ENCODE measurements around the gene SON.
A peak's percentile ranks its signal among the peaks of the same experiment; 100 is the strongest.

SON gene

GRCh38 chr21:33518899-33519298, 23.9 kb upstream of the SON start:
- no peak overlapping the region for H3K9ac ChIP-seq (ENCODE audit: low read length)
- peaks cover 54% of the 10 kb centered on the region for H3K36me3 ChIP-seq (ENCODE audit: control insufficient read depth, insufficient read depth, low read length, severe bottlenecking)
- H3K4me3 ChIP-seq (ENCODE audit: low read length), result no peak overlapping the region
- DNase-seq (ENCODE audit: low read depth), result no peak
- H3K4me1 ChIP-seq (ENCODE audit: control insufficient read depth, insufficient read depth, low read length), result peaks cover 25% of the 10 kb centered on the region
- no peaks in the 10 kb centered on the region for H3K27me3 ChIP-seq (replicated peaks; ENCODE audit: control insufficient read depth, insufficient read depth, low read length)
- H3K9me3 ChIP-seq (ENCODE audit: control insufficient read depth, low read length), result no peaks in the 10 kb centered on the region

DNA sequence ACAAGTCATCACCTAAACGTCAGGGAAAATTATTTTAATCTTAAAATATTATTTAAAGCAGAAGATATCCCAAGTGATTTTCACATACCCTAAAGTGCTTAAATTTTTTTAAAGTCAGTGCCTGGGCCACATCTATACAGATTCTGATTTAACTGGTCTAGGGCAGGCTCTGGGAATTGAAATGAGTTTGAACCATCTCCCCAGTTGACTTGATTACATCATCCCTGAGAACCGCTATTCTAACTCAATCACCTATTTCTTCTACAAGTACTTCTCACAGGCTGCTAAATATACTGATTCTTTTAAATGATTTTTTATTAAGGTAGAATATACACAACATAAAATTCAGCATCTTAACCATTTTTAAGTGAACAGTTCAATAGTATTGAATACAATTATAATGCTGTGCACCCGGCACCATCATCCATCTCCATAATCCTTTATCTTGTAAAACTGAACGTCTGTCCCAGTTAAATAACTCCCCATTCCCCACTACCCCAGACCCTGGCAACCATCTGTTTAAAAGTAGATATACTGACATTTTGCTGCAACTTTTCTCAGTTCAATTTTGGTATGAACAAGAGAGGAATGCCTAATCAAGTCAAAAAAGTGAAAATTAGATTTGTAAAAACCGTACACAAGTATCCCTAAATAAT, 20.4 kb upstream of the SON start:
- Histone ChIP-seq H3K4me3 (ENCODE audit: low read length) (no peak overlapping the region), H3K9ac (ENCODE audit: low read length) (no peak overlapping the region), H3K27me3 (replicated peaks; ENCODE audit: control insufficient read depth, insufficient read depth, low read length) (no peaks in the 10 kb centered on the region), H3K36me3 (ENCODE audit: control insufficient read depth, insufficient read depth, low read length, severe bottlenecking) (peaks cover 53% of the 10 kb centered on the region), H3K9me3 (ENCODE audit: control insufficient read depth, low read length) (no peaks in the 10 kb centered on the region), H3K4me1 (ENCODE audit: control insufficient read depth, insufficient read depth, low read length) (peaks cover 13% of the 10 kb centered on the region)
- no peak for DNase-seq (ENCODE audit: low read depth)

- Histone ChIP-seq H3K36me3 (ENCODE audit: control insufficient read depth, insufficient read depth, low read length, severe bottlenecking) (peaks cover 53% of the 10 kb centered on the region), H3K9ac (ENCODE audit: low read length) (no peak overlapping the region), H3K27me3 (replicated peaks; ENCODE audit: control insufficient read depth, insufficient read depth, low read length) (no peaks in the 10 kb centered on the region), H3K4me1 (ENCODE audit: control insufficient read depth, insufficient read depth, low read length) (peaks cover 13% of the 10 kb centered on the region), H3K9me3 (ENCODE audit: control insufficient read depth, low read length) (no peaks in the 10 kb centered on the region), H3K4me3 (ENCODE audit: low read length) (no peak overlapping the region)
- DNase-seq (ENCODE audit: low read depth), result no peak
These were observed 19.9 kb upstream of the SON start for GRCh38 chr21:33522953-33523349.

DNA sequence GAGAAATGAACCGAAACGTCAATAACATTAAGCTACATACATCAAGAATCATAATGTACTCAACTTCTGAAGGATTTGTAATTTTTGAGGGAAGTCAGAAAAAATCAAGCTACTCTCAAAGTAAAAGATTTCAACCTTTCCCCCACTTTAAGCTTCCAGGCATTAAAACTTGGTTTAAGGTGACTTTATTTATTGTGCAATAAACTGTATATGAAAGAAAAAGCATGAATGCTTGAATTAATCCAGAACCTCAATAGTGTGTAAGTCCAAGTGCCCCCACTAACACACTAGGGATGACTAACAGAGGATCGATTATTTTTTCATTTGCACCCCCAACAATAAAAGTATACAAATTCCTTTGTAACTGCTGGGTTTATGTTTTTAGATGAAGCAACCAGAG, 11.8 kb upstream of the SON start:
- H3K4me3 ChIP-seq (ENCODE audit: low read length), result no peak overlapping the region

DNA sequence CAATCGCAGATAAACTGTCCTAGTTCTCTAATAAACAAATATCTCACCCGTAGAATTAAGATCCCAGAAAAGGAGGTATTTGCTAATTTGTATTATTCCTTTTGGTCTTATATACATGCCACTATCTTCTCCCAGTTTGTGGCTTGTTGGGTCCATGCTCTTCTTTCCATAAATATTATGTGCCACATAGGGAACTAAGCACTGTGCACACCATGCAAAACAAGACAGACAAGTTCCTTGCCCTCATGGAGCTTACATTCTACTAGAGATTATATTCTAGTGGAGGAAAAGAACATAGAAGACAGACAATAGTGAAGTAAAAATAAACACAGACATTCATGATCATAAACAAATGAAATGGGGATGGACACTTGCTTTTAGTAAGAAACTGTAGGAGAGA, 5.6 kb upstream of the SON start:
- Histone ChIP-seq H3K27me3 (replicated peaks; ENCODE audit: control insufficient read depth, insufficient read depth, low read length) (no peaks in the 10 kb centered on the region), H3K9ac (ENCODE audit: low read length) (no peak overlapping the region), H3K4me1 (ENCODE audit: control insufficient read depth, insufficient read depth, low read length) (peaks cover 15% of the 10 kb centered on the region), H3K9me3 (ENCODE audit: control insufficient read depth, low read length) (no peaks in the 10 kb centered on the region), H3K4me3 (ENCODE audit: low read length) (no peak overlapping the region), H3K36me3 (ENCODE audit: control insufficient read depth, insufficient read depth, low read length, severe bottlenecking) (peaks cover 65% of the 10 kb centered on the region)
- no peak for DNase-seq (ENCODE audit: low read depth)

More for the DNA sequence above, 11.8 kb upstream of the SON start:
- DNase-seq (ENCODE audit: low read depth), result no peak
- Histone ChIP-seq H3K4me1 (ENCODE audit: control insufficient read depth, insufficient read depth, low read length) (peaks cover 4% of the 10 kb centered on the region), H3K9ac (ENCODE audit: low read length) (no peak overlapping the region), H3K36me3 (ENCODE audit: control insufficient read depth, insufficient read depth, low read length, severe bottlenecking) (peaks cover 92% of the 10 kb centered on the region), H3K9me3 (ENCODE audit: control insufficient read depth, low read length) (no peaks in the 10 kb centered on the region), H3K27me3 (replicated peaks; ENCODE audit: control insufficient read depth, insufficient read depth, low read length) (no peaks in the 10 kb centered on the region)

GRCh38 chr21:33539616-33540015, 3.2 kb upstream of the SON start:
- H3K9me3 ChIP-seq (ENCODE audit: control insufficient read depth, low read length), result no peaks in the 10 kb centered on the region
- peak overlapping the region; percentile 96 for H3K4me3 ChIP-seq (ENCODE audit: low read length)
- H3K27me3 ChIP-seq (replicated peaks; ENCODE audit: control insufficient read depth, insufficient read depth, low read length), result no peaks in the 10 kb centered on the region
- H3K4me1 ChIP-seq (ENCODE audit: control insufficient read depth, insufficient read depth, low read length), result peaks cover 15% of the 10 kb centered on the region
- peak overlapping the region; percentile 19 for H3K9ac ChIP-seq (ENCODE audit: low read length)
- DNase-seq (ENCODE audit: low read depth), result no peak
- H3K36me3 ChIP-seq (ENCODE audit: control insufficient read depth, insufficient read depth, low read length, severe bottlenecking), result peaks cover 43% of the 10 kb centered on the region

DNA sequence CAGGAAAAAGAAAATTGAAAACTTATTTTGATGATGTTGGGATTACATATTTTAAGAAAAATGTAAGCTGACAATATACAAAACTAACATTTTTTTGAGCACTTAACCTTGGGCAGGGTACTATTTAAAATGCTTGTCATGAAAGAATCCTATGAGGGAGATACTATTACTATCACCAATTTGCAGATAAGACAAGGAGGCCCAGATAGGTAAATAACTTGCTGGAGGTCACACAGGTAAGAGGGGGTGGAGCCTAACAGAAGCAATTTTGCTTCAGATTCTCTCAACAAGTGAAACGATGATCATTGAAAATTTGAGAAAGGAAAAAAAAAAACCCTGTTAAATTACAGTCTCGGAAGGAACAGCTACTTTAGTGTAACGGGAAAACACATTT, 2.1 kb upstream of the SON start:
- H3K4me3 ChIP-seq (ENCODE audit: low read length), result peak overlapping the region; percentile 96
- no peaks in the 10 kb centered on the region for H3K9me3 ChIP-seq (ENCODE audit: control insufficient read depth, low read length)
- DNase-seq (ENCODE audit: low read depth), result no peak
- peaks cover 32% of the 10 kb centered on the region for H3K36me3 ChIP-seq (ENCODE audit: control insufficient read depth, insufficient read depth, low read length, severe bottlenecking)
- H3K9ac ChIP-seq (ENCODE audit: low read length), result peak overlapping the region; percentile 98
- peaks cover 21% of the 10 kb centered on the region for H3K4me1 ChIP-seq (ENCODE audit: control insufficient read depth, insufficient read depth, low read length)
- no peaks in the 10 kb centered on the region for H3K27me3 ChIP-seq (replicated peaks; ENCODE audit: control insufficient read depth, insufficient read depth, low read length)

GRCh38 chr21:33541105-33541711, 1.6 kb upstream of the SON start:
- H3K36me3 ChIP-seq (ENCODE audit: control insufficient read depth, insufficient read depth, low read length, severe bottlenecking), result peaks cover 29% of the 10 kb centered on the region
- peak overlapping the region; percentile 98 for H3K9ac ChIP-seq (ENCODE audit: low read length)
- H3K4me3 ChIP-seq (ENCODE audit: low read length), result peak overlapping the region; percentile 96
- peaks cover 25% of the 10 kb centered on the region for H3K4me1 ChIP-seq (ENCODE audit: control insufficient read depth, insufficient read depth, low read length)
- no peaks in the 10 kb centered on the region for H3K27me3 ChIP-seq (replicated peaks; ENCODE audit: control insufficient read depth, insufficient read depth, low read length)
- H3K9me3 ChIP-seq (ENCODE audit: control insufficient read depth, low read length), result no peaks in the 10 kb centered on the region
- DNase-seq (ENCODE audit: low read depth), result peak; percentile 39

- peaks cover 26% of the 10 kb centered on the region for H3K4me1 ChIP-seq (ENCODE audit: control insufficient read depth, insufficient read depth, low read length)
- peak within 1 kb of the TSS; percentile 96 for H3K4me3 ChIP-seq (ENCODE audit: low read length)
- H3K9ac ChIP-seq (ENCODE audit: low read length), result peak within 1 kb of the TSS; percentile 98
- H3K36me3 ChIP-seq (ENCODE audit: control insufficient read depth, insufficient read depth, low read length, severe bottlenecking), result peaks cover 26% of the 10 kb centered on the region
- no peaks in the 10 kb centered on the region for H3K27me3 ChIP-seq (replicated peaks; ENCODE audit: control insufficient read depth, insufficient read depth, low read length)
- H3K9me3 ChIP-seq (ENCODE audit: control insufficient read depth, low read length), result no peaks in the 10 kb centered on the region
- peak; percentile 94 for DNase-seq (ENCODE audit: low read depth)
These were observed 840 bp upstream of the SON start, which contains the start of gene GART for GRCh38 chr21:33541756-33542639. GART (minus strand) TSS chr21:33542117; CDS start chr21:33539315, 2,802 bp downstream.

- H3K9ac ChIP-seq (ENCODE audit: low read length), result peak overlapping the region; percentile 98
- DNase-seq (ENCODE audit: low read depth), result peak; percentile 84
- H3K36me3 ChIP-seq (ENCODE audit: control insufficient read depth, insufficient read depth, low read length, severe bottlenecking), result peaks cover 25% of the 10 kb centered on the region
These were observed 779 bp downstream of the SON start for GRCh38 chr21:33543505-33544129.

More at GRCh38 chr21:33543505-33544129, 779 bp downstream of the SON start:
- H3K9me3 ChIP-seq (ENCODE audit: control insufficient read depth, low read length), result no peaks in the 10 kb centered on the region
- H3K4me3 ChIP-seq (ENCODE audit: low read length), result peak overlapping the region; percentile 96
- peaks cover 26% of the 10 kb centered on the region for H3K4me1 ChIP-seq (ENCODE audit: control insufficient read depth, insufficient read depth, low read length)
- no peaks in the 10 kb centered on the region for H3K27me3 ChIP-seq (replicated peaks; ENCODE audit: control insufficient read depth, insufficient read depth, low read length)
